Type B pancreatic cell (in vitro differentiated cells): ENCODE data around the gene CSH1. TPM values are rescaled to one million over a fixed set of nuclear protein-coding genes. Genes with fewer than 3 reads are reported as not detected.
A peak's percentile ranks its signal among the peaks of the same experiment; 100 is the strongest.
"Not testable (repeated sequence)": the region's sequence is repeated elsewhere in the genome, so short reads cannot be mapped to it uniquely, and the experiment has no call there.

Experiments used
- DNase-seq: peaks from one replicate; pipeline ENCODE4 v3.0.0; 2021; ENCODE audit warnings: mixed read lengths; ENCODE audit not compliant: unreplicated experiment; ENCODE audit errors: extremely low spot score
- H3K27ac Mint-ChIP-seq: 2 replicates; pipeline ENCODE4 v1.8.0; 2021; ENCODE audit warnings: mild to moderate bottlenecking, mixed read lengths
- H3K27me3 Mint-ChIP-seq: 2 replicates; pipeline ENCODE4 v1.8.0; 2021; ENCODE audit warnings: mixed read lengths
- H3K36me3 Mint-ChIP-seq: 2 replicates; pipeline ENCODE4 v1.8.0; 2021; ENCODE audit warnings: mixed read lengths
- H3K4me1 Mint-ChIP-seq: one replicate; pipeline ENCODE4 v1.8.0; 2021; ENCODE audit warnings: mixed read lengths; ENCODE audit not compliant: unreplicated experiment
- H3K4me3 Mint-ChIP-seq: 2 replicates; pipeline ENCODE4 v1.8.0; 2021; ENCODE audit warnings: mild to moderate bottlenecking, mixed read lengths
- H3K9me3 Mint-ChIP-seq: 2 replicates; pipeline ENCODE4 v1.8.0; 2021; ENCODE audit warnings: mixed read lengths
- CTCF ChIP-seq: fragments of 200-600 bp; sonication (generic); conservative IDR thresholded peaks from 2 replicates; pipeline ENCODE4 v1.5.0; 2021; ENCODE audit warnings: antibody characterized with exemption, mild to moderate bottlenecking
- total RNA-seq: library from RNA; stranded (reverse); gene quantifications from 2 replicates; pipeline ENCODE4 v1.2.1, GENCODE V29; 2021; ENCODE audit warnings: low replicate concordance

Gene CSH1
- total RNA-seq, 1 donor from 2014 or later = not detected

GRCh38 chr17:63894021-63894420, 2.4 kb downstream of the CSH1 start:
- not testable (repeated sequence) for H3K4me3 Mint-ChIP-seq, H3K4me1 Mint-ChIP-seq, H3K27ac Mint-ChIP-seq, H3K36me3 Mint-ChIP-seq, DNase-seq, H3K9me3 Mint-ChIP-seq
- H3K27me3 Mint-ChIP-seq = peaks cover 21% of the 10 kb centered on the region

GRCh38 chr17:63892316-63893037, 3.9 kb downstream of the CSH1 start:
- not testable (repeated sequence) for H3K36me3 Mint-ChIP-seq, H3K27ac Mint-ChIP-seq, H3K9me3 Mint-ChIP-seq, H3K4me1 Mint-ChIP-seq, DNase-seq, H3K4me3 Mint-ChIP-seq
- peaks cover 26% of the 10 kb centered on the region for H3K27me3 Mint-ChIP-seq
- peak; percentile 62 for TF ChIP-seq CTCF

GRCh38 chr17:63889026-63889848, 7.1 kb downstream of the CSH1 start:
- not testable (repeated sequence) for H3K9me3 Mint-ChIP-seq, DNase-seq

GRCh38 chr17:63885119-63885518, 11.3 kb downstream of the CSH1 start:
- not testable (repeated sequence) for H3K27ac Mint-ChIP-seq

More at GRCh38 chr17:63889026-63889848, 7.1 kb downstream of the CSH1 start:
- H3K27ac Mint-ChIP-seq, H3K36me3 Mint-ChIP-seq, H3K4me3 Mint-ChIP-seq, H3K4me1 Mint-ChIP-seq: not testable (repeated sequence)
- peak; percentile 68 for TF ChIP-seq CTCF
- H3K27me3 Mint-ChIP-seq = peaks cover 27% of the 10 kb centered on the region

DNA sequence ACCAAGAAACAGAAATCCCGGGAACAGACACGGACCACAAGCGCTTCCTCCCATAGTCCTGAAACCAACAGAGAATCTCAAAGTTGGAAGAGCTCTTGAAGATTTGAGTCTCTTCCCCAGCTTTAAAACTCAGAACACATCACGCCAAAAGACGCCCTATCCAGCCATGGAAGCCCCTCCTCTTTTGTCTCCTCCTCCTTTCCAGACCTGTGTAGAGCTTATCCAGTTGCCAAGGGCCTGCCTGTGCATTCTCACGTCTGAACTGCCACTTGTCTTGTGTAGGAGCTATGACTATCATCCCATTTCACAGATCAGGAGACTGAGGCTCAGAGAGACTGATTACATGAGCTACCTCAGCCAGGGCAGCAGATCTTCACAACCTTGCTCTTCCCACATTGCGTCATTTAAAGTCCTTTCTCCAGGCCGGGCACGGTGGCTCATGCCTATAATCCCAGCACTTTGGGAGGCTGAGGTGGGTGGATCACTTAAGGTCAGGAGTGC, 13.7 kb downstream of the CSH1 start:
- not testable (repeated sequence) for H3K4me3 Mint-ChIP-seq, H3K4me1 Mint-ChIP-seq, H3K9me3 Mint-ChIP-seq, DNase-seq, H3K27ac Mint-ChIP-seq, H3K36me3 Mint-ChIP-seq
- peaks cover 24% of the 10 kb centered on the region for H3K27me3 Mint-ChIP-seq

More at GRCh38 chr17:63885119-63885518, 11.3 kb downstream of the CSH1 start:
- DNase-seq, H3K9me3 Mint-ChIP-seq, H3K36me3 Mint-ChIP-seq, H3K4me1 Mint-ChIP-seq, H3K4me3 Mint-ChIP-seq: not testable (repeated sequence)
- peaks cover 15% of the 10 kb centered on the region for H3K27me3 Mint-ChIP-seq

GRCh38 chr17:63881935-63882601, 14.3 kb downstream of the CSH1 start, which contains the start of gene GH2:
Gene GH2, minus strand, starts transcription at chr17:63881944. Its CDS starts 143 bp downstream, at chr17:63881801.
- H3K4me1 Mint-ChIP-seq = no peaks in the 10 kb centered on the region
- H3K4me3 Mint-ChIP-seq = no peak within 1 kb of the TSS
- H3K27ac Mint-ChIP-seq = no peak within 1 kb of the TSS
- no peaks in the 10 kb centered on the region for H3K36me3 Mint-ChIP-seq
- TF ChIP-seq CTCF = peak; percentile 69
- DNase-seq = no peak
- H3K27me3 Mint-ChIP-seq = peaks cover 20% of the 10 kb centered on the region
- no peaks in the 10 kb centered on the region for H3K9me3 Mint-ChIP-seq

- H3K27me3 Mint-ChIP-seq = peaks cover 17% of the 10 kb centered on the region
- not testable (repeated sequence) for DNase-seq, H3K9me3 Mint-ChIP-seq, H3K4me1 Mint-ChIP-seq, H3K36me3 Mint-ChIP-seq, H3K27ac Mint-ChIP-seq, H3K4me3 Mint-ChIP-seq
These were observed 15.0 kb downstream of the CSH1 start for GRCh38 chr17:63881337-63881736.
